ENCODE results near the gene LMO7.

Gene LMO7

GRCh38 chr13:75843991-75844390 is 207.9 kb downstream of the LMO7 start:
- no peak for DNase-seq (ENCODE audit: low spot score)

- DNase-seq (ENCODE audit: low spot score): no peak
These were observed 211.5 kb downstream of the LMO7 start for GRCh38 chr13:75847588-75847987.

DNA sequence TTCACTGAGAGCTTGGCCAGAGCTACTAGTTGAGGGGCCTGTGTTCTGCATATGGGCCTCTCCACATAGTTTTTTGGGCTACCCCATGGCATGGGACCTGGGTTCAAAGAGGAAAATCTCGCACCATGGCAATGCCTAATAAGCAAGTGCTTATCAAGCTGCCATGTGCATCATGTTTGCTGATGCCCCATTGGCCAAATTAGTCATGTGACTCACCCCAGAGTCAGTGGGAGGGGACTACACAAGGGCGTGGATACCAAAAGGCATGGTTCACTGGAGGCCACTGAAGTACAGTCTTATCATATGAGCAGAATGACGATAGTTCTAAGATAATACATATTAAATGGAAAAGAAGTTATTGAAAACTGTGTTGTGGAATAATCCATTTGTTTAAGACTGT is 214.8 kb downstream of the LMO7 start:
- DNase-seq (ENCODE audit: low spot score): no peak

DNA sequence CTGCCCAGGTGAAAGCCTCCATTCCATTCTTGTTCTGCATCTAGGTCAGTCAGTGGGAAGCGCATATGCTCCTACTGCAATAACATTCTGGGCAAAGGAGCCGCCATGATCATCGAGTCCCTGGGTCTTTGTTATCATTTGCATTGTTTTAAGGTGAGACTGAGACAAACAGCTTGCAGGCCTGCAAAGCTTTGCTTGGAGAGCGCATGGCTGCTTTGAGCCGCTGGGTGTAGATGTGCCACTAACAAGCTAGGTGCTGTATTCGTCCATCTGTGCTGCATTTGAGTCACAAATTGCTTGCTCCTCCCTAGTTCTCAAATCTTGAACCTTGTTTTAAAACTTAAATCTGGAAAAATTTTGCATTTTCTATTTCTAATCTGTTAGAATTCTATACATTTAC is 219.1 kb downstream of the LMO7 start:
- DNase-seq (ENCODE audit: low spot score): no peak

DNA sequence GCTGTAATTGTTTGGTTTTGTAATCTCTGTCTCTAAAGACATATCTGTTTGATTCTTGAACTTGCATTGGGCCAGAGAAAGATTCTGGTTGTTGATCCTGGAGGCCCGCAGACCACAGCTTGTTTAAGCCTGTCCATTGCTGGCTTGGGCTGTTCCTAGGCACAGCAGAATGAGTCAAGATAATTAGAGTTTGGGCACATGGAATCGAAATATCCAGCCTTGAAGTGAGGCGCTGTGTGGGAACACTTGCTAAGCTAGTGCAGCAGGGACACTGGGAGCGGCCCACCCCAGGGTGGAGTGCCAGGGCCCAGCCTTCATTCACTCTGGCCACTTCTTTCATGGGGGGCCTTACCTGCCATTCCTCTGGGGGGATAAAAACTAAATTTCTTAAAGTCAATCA is 219.7 kb downstream of the LMO7 start:
- DNase-seq (ENCODE audit: low spot score): no peak

DNA sequence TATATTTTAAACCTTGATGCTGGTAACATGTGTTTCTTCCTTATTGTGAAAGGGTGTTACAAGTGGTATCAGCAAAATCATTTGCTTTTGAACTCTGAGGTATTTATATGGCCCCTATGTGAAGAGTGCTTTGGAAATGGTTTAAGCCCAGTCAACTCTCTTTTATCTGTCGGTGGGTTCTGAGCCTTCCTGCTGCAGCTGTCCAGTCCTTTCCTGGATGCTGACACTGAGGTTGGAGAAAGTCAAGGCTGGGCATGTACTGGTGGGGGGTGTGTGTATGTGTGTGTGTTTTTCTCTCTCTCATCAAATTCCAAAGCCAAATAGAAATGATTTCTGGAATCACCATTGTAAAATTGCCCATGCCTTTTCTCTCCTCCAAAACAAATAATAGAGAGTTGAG is 221.2 kb downstream of the LMO7 start:
- no peak for DNase-seq (ENCODE audit: low spot score)

DNA sequence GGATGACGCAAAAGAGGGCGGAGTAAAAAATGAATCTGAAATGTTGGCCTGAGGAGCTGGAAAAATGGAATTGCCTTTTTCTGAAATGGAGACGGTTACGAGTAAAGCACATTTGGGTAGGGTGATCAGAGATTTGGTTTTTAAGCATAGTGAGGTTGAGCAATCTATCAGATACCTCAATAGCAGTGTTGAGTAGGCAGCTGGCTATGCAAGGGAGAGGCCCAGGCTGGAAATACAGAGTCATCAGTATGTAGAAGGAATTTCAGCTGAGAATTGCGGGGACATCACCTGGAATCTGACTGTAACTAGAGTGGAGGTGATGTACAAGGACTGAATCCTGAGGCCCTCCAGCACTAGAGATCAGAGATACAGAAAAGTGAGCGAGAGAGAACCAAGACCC is 224.8 kb downstream of the LMO7 start:
- no peak for DNase-seq (ENCODE audit: low spot score)

DNA sequence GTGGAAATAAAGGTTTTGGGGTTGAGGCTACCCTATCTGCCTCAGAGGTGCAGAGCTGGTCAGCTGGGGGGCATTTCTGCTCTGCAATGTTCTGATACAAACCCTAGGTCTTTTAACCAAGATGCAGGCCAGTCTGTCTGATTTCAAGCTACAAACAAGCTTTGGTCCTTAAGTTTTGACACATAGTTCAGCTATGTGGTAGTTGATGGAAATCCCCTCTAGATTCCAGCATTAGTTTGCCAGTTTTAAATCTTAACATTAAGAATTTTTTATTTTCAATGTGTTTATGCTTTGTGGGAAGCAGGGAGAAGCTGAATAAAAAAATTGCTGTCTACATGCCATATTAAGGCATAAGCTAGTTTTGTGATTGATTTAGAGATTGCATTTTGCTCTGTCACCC is 225.7 kb downstream of the LMO7 start:
- DNase-seq (ENCODE audit: low spot score): no peak

DNA sequence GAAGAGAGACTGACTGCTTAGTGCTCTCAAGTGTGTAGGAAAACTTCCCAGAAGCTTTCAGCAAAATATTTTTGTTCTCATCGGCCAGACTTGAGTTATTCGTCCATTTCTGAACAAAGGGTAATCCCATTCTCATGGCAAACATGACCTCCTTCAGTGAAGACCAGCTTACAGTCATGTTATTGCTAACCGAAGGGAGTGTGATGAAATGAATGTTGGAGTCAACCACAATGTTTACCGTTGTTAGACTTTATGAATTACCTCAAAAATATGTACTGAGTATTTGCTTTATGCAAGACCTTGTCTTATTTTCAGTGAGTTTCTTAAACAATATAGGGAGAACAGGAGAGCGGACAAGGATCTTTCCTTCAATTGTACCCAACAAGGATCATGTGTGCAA is 228.6 kb downstream of the LMO7 start:
- no peak for DNase-seq (ENCODE audit: low spot score)

DNA sequence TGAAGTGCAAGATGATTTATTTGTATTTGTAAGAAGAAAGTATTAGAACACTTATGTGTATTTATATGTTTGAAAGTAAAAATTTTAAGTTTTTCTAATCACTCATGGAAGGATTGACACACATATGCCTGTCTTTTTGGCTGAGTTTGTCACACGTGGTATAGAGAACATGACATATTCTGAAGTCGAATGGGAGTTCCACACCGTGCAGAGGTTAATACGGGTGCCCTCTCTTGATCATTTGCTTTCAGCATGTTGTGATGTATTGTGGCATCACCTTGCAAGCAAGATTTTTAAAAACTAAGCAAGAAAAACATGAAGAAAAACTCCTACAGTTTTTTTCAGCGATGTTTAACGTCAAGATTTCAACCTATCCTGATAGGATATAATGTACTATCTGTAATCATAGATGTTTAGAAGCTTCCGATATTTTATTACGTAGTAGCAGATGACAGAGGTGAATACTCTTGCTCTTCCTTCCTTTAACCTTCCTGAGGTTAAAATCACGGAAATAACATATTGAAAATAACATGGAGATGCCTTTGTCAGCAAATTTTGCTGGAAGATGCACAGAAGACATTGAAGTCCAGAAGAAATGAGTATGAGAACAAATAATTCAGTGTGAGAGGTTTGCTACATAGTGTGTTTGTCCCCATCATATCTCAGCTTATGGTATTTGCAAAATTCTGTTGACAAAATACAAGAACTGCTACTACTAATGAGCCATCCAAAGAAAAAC is 231.4 kb downstream of the LMO7 start:
- no peak for DNase-seq (ENCODE audit: low spot score)

DNA sequence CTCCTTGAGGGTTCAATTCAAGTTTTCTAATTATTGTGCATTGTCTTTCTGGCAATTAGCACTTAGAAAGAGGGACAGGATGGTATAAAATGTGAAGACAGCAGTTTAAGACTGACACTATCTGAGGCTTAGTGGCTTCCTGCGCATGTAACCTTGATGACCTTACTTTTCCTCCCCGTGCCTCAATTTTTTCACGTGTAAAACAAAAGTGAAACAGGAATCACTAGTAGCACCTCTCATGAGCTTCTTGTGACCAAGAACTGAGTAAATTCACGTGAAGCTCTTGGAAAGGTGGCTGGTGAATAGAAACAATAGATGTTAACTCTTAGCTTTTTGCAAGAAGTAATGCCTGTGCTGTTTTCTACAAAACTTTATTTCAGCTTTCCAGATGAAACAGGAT is 233.9 kb downstream of the LMO7 start:
- DNase-seq (ENCODE audit: low spot score): peak; percentile 38

GRCh38 chr13:75870397-75870903 is 234.3 kb downstream of the LMO7 start:
- DNase-seq (ENCODE audit: low spot score): peak; percentile 44

- no peak for DNase-seq (ENCODE audit: low spot score)
These were observed 234.9 kb downstream of the LMO7 start for GRCh38 chr13:75871059-75871458.

DNA sequence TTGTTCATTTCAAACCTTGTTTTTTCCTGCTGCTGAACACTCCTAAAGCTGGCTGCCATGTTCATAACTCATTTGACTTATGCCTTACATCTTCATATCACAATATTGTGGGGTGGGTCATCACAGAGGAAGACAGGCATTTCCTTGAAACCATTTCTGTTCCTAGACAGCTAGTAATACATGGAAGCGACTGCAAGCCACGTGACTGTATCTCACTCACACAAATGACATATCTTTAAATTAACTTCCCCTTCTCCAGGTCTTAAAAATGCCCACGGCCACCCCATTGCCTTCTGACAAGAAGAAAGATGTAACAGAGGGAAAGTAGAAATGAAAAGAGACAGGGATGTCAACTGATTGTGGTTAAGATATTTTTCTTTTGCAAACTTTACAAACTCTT is 236.8 kb downstream of the LMO7 start:
- DNase-seq (ENCODE audit: low spot score): no peak

DNA sequence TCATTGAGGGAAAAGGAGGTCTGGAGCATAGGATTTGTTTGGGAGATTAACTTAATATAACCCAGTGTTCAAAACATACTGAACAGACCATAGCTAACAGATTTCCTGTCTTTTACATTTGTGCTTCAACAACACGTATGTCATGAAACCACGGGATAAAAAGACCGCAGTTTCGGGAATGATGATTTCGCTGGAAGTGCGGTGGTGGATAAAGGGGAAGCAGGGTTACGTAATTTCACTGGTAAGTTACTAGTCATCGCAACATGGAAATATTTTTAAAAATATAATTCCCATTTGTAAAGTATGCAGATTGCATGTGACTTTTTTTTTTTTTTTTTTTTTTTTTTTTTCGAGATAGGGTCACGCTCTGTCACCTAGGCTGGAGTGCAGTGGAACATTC is 237.4 kb downstream of the LMO7 start:
- DNase-seq (ENCODE audit: low spot score): no peak

DNA sequence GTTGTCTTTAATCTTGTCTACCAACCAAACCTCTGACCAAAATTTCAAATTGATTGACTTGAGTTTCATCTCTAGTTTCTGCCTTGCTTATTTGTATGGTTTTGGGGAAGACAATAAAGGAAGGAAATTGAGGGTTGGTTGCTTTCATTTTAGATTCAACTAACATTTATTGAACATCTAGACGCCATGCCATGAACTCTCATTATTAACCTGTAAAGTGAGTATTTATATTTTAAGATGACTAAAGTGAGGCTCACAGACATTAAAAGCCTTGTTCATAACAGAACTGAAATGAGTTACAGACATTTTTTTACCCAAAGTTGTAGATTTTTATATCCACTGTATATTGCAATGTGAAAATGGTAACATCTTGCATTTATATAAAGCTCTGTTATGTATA is 239.3 kb downstream of the LMO7 start:
- DNase-seq (ENCODE audit: low spot score): no peak

- peak; percentile 64 for DNase-seq (ENCODE audit: low spot score)
These were observed 240.3 kb downstream of the LMO7 start for GRCh38 chr13:75876142-75877050.

DNA sequence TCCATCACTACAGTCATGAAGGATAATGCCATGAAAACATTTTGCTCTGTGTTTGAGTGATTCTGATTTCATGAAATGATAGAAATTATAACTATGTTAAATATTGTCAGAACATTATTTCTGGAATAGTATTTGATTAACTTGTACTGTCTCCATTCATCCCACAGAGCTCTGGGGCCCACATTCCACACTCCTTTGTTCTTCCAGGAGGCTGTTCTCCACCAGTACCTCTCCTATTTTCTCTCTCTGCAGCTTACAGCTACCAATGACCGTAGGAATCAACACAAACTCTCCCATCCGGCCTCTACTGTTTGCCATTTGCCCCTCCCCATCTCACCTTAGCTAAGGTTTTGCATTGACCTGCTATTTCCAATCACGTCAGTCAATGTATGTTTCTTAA is 240.9 kb downstream of the LMO7 start:
- DNase-seq (ENCODE audit: low spot score): no peak

DNA sequence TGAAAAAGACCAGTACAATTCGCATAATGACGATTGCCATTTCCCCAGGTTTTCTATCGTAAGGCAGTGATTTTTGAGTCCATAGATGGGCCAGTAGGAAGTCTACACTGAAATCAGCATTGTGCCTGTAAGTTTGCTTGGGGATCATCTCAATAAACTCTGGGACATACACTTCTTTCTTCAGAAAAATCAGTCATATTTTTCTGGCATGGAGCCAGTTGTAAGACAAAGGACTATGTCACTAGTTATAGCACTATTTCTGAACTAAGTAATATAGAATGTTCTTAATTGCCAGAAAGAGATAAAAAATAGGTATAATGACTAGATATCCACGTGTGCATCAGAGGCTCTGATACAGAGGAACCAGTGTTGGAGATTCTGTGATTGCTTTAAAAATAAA is 243.5 kb downstream of the LMO7 start:
- no peak for DNase-seq (ENCODE audit: low spot score)

DNA sequence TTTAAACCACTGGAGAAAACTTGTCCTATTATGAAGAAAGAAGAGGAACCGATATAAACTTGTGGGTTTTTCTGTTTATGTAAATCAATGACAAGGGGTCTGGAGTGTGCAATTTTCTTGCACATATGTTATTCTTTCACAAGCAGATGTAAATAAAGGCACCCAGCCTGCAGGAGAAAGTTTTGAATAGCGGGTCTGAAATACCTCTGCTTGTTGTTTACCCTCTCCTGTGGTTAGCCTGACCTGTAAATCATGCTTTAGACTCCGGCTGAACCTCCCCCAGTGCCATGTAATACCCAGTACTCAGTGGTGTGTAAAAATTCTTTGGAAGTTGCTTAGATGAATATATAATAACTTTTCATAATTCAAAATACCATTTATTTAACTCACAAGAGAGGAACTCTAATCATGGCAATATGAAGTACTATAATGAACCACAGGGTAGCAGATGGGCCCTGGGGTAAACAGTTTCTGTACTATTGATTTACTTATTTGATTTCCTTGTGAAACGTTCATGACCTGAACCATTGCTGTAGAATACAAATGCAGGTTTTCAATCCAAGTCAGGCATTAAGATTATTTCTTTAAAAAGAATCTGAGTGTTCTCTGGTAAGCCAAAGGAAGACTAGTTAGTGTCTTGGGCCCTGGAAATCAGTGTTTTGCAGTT is 245.1 kb downstream of the LMO7 start:
- no peak for DNase-seq (ENCODE audit: low spot score)

DNA sequence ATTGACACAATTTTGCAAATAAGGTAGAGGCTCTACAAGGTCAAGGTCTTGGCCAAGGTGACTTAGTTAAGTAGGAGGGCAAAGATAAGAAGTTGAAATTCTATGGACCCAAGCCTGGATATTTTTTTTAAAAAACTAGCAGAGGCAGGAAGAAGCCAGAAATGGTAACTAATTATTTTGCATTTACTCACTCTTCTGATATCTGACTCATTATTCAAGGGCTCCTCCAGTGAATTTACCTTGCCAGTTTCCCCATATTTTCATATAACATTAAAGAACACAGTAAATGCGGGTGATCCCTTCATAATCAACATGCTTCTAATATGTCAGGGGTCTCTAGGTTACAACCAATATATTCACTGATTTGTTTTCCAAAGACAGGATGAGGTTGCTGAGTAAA is 246.1 kb downstream of the LMO7 start:
- no peak for DNase-seq (ENCODE audit: low spot score)

DNA sequence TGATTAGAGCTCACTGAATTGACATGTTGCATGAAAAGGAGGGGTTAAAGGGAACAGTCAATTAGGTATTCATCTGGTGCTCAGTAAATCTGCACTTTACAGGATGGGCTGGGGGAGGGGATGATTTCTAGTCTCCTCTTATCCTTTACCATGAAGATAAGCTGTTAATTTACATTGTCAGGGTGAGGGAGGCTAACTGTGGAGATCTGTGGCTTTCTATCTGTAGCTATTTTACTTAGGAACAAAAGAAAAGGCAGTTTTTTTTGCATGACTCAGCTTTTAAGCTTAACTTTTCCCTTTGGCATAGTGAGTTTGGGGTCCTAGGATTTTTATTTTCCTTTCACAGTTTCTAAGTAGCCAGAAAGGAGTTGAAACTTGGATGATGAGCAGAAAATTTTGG is 253.3 kb downstream of the LMO7 start:
- no peak for DNase-seq (ENCODE audit: low spot score)

- DNase-seq (ENCODE audit: low spot score): no peak
These were observed 259.0 kb downstream of the LMO7 start for GRCh38 chr13:75895168-75895567.
